GM19467 (cell line): ENCODE measurements around the gene CROCC2.
"Not testable (repeated sequence)": the region's sequence is repeated elsewhere in the genome, so short reads cannot be mapped to it uniquely, and the experiment has no call there.

Experiments used
- ATAC-seq: cut with Tn5 transposase; IDR thresholded peaks from one replicate; pipeline ENCODE4 v1.9.1; 2021; ENCODE audit warnings: mild to moderate bottlenecking, moderate library complexity; ENCODE audit not compliant: unreplicated experiment

The CROCC2 gene

DNA sequence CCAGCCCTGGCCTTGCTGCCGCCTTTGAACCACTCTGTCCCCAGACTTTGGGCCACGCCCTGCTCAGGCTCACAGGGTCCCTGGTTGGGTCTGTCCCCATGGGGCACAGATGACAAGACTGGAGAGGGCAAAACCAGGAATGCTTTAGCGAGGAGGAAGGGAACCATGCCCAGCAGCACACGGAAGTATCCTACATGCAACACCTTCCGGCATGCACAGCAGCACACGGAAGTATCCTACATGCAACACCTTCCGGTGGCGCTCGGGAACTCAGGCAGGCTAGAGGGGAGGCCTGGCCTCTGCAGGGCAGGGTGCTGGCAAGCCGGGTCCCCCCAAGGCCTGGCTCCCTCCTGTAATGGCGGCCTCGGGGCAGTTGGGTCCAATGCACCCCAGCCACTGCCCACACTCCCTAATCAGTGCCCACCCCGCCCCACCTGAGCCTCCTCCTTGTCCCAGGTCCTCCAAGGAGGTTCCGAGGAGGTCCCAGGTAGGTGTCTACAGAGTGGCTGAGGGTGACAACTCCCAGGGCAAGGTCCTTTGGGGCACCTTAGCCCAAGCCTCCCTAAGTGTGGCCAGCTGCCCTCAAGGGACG, 58.7 kb downstream of the CROCC2 start:
- no peak for ATAC-seq

DNA sequence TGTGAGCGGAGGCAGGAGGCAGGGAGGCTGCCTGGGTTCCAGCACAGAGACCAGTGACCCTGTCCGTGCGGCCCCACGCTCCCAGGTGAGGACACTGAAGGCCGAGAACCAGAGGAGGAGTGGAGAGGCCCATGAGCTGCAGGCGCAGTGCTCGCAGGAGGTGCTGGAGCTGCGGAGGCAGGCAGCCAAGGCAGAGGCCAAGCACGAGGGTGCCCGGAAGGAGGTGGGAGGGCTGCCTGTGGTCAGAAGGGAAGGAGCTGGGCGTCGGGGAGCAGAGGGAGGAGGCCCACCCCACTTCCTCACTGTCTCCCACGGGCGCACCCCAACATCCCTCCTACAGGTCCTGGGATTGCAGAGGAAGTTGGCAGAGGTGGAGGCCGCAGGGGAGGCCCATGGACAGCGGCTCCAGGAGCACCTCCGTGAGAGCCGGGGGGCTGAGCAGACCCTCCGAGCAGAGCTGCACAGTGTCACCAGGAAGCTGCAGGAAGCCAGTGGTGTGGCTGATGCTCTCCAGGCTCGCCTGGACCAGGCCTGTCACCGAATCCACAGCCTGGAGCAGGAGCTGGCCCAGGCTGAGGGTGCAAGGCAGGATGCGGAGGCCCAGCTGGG, 59.3 kb downstream of the CROCC2 start:
- no peak for ATAC-seq

DNA sequence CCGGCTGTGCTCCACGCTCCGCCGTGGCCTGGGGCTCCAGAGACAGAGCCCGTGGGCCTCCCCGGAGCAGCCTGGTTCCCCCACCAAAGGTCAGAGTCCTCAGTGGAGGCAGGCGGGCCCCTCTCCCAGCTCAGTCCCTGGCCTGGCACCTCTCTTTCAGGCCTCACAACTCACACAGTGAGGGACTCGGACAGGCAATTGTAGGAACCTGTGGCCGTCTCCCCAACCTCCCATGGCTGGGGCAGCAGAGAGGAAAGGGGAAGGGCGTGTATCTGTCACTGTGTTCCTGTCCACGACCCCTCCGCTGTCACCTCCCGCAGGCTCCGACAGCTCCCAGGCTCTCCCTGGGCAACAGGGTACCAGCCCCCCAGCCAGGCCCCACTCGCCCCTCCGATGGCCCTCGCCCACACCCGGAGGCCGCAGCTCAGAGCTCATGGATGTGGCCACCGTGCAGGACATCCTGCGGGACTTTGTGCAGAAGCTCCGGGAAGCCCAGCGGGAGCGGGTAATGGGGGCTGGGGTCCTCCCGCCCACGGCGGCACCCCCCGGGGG, 59.8 kb downstream of the CROCC2 start:
- no peak for ATAC-seq

DNA sequence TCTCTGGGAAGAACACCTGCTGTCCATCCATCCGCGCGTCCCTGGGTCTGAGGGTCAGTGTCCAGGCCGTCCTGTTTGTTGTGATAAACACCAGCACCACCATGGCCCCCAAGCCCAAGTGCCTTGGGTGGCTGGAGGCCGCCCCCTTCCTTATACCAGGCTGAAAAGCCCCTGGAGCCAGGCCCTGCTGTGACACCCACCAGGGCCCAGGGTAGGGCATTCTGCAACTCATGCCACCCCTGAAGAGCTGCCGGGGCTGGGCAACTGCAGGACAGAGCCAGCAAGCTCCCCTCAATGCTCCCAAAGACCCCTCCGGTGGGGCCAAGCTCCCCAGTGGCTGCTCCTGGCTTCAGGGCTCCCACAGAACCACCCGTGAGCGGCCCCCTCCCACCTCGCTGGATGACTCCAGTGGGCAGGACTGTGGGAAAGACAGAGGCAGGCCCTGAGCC, 60.3 kb downstream of the CROCC2 start:
- ATAC-seq: no peak

DNA sequence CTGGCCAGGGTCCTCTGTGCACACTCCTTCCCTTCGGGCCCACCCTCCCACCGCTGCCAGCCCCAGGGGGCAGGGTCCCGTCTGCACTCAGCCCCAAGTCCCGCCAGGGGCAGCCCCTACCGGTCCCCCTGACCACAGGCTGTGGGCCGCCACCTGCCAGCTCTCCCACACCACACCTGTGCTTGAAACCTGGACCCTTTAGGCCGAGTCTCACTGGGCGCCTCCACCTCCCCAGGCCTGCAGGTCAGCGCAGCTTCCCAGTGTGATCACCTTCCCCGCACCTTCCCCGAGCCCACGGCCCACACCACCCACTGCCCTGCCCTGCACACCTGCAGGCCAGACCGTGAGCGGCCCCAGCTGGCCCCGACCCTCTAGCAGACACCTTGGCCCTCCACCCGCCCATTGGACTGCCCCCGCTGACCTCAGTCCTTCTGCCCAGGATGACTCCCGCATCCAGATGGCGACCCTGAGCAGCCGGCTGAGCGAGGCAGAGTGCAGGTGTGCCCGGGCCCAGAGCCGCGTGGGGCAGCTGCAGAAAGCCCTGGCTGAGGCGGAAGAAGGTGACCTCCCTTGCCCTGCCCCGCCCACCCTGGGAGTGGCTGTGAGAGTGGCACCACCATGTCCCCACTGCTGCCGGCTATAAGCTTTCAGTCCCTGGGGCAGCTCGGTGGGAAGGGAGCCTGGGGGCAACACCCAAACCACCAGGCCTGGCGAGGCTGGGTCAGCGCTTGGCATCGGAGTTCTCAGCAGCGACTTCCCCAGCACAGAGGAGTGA, 61.0 kb downstream of the CROCC2 start:
- no peak for ATAC-seq

DNA sequence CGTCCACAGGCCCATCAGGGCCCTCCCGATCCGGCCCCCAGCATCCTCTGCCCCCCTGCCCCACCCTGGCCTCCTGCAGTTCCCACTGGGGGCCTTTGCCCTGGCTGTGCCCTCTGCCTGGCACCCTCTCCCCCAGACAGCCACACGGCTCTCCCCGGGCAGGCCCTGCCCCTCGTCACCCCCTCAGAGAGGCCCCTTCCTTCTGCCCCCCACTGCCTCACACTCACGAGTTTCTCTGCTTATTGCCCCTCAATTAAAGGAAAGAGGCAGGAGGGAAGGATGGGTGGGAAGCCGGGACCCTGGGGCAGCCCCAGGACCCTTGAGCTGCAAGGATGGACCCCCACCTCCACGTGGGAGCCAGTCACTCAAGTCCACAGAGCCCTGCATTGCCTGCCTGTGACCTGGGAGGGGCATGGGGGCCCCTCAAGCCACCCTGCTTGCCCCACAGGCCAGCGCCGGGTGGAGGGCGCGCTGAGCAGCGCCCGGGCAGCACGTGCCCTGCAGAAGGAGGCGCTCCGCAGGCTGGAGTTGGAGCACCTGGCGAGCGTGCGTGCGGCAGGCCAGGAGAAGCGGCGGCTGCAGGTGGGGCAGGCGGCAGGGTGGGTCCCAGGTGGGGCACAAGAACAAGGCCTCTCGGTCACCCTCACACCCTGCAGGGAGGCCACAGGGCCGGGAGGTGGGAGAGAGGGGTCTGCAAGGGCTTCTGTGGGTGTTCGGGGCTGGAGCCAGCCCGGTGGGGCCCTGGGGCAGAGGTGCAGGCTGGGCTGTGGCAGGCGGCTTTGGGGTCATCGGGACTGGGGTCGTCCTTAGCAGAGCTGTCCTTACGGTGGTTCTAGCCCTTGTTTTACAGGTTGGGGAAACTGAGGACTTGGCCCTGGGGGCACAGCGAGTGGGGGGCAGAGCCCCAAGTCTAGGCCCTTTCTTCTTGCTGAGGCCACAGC, 61.8 kb downstream of the CROCC2 start:
- no peak for ATAC-seq

DNA sequence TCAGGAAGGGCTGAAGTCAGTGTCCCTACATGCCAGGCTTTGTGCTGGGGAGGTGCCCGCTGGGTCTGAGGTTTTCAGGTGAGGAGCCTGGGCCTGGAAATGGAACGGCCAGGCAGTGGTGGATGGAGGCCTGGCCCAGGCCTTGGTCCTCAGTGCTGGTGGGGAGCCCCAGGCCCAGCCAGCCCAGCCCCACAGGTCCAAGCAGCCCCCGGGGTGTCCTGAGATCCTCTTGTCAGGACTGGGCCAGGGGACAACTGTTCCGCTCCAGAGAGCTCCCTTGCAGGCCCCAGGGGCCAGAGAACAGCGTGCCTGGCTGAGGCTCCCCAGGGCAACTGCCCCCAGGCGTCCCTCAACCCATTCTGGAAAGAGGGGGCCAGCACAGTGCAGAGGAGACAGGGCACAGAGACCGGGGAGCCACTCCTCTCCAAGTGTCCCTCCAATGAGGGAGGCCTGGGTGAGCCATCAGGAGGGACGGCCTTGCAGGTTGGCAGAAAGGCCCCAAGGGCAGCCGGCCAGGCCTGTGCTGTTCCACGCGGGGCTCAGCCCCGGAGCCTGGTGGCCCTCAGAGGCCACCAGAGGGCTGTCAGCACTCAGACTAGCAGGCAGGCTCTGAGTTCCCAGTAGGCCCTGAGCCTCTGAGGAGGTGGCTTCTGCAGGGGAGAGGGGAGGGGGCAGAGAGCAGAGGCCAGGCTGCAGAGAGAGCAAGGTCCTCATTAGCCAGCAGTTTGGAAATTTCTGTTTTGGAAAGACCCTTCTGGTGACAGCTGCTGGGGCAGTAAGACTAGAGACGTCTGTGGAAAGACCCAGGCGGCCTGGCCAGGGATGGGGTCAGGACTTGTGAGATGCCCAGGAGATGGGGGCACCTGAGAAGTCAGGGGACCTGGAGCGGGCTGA, 62.8 kb downstream of the CROCC2 start:
- no peak for ATAC-seq

DNA sequence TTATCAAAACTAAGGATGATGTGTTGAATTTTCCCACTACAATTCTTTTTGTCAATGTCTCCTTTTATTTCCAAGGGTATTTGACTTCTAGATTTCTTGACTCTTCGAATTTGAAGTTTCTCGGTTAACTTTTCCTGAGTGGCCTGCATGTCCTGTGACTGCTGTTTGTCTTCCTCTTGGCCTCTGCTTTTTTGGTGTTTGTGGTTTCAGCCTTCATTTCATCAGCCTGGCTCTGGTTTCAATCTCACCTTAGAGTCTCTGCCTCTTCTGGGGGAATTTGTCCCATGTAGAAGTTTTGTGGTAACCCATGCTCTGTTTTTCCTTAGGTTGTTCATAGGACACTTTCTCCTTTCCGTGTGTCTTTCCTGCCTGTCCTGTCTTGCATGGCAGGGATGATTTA, 64.0 kb downstream of the CROCC2 start:
- ATAC-seq: no peak

DNA sequence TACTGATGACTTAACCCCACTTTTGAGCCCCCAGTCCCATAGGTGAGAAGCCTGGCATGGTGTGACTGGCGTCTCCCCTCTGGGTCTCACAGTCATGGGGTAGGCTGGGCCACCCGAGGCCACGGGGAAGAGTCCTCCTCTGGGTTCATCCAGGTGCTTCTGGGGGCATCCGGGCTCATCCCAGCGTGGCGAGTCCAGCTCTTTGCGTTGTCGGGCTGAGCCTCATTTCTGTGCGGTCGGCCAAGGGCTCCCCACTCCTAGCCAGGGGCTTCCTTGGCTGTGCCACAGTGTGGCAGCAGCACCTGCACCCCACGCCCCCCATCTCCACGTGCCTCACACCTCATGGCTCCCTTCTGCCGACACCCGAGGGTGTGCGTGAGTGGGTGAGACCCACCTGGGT, 64.7 kb downstream of the CROCC2 start:
- no peak for ATAC-seq

DNA sequence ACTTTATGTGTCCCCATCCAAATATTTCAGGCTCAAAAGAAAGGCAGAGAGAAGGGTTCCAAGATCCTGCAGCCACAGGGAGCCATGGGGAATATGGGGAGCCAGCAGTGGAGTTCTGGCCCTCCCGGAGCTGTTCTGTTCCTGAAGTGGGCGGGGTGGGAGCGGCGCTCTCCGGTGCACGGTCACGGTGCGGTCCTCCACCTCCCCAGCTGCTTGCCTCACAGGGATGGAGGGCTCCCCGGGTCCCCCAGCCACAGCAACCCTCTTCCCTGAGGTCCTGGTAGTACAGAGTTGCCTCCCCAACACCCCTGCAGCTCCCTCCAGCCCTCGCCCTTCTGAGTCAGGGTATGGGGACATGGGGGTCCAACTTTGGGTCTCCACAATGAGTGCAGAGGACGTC, 66.1 kb downstream of the CROCC2 start:
- ATAC-seq: no peak

DNA sequence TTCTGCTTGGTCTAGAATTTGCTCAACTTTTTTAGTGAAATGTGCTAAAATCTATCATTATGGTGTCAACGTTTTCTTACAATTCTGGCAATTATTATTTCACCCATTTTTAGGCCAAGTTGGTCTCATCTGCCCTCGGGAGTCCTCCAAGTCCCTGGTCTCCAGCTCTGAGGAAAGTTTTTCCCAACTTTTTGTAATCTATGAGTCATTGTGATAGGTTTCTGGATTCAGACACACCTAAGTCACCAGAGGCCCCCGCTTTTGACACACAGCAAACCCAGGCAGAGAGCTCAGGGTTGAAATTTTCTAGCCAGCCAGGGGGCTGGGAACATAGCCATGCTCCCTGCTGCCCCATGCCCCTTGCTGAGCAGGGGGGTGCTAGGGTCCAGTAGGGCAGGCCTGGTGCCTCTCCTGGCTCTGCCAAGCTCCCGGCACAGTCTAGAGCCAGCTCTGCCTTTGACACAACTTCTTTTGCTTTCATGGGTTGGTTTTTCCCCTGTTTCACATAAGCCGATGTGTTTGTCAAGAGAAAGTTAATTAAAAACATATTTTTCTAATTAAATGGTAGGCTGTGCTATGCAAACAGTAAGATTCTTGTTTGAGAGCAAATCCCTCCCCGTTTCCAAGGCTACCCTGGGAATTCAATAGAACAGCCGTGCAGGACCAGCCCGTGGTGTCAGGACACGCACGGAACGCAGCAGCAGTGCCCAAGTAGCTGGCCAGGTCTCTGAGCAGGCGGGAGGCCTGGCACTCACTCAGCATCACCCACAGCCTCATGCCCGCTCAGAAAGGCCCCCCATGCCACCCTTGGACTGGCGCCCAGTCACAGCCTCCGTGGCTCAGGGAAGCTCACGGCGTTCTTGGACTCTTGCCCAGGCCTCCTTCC, 66.7 kb downstream of the CROCC2 start:
- ATAC-seq: no peak

DNA sequence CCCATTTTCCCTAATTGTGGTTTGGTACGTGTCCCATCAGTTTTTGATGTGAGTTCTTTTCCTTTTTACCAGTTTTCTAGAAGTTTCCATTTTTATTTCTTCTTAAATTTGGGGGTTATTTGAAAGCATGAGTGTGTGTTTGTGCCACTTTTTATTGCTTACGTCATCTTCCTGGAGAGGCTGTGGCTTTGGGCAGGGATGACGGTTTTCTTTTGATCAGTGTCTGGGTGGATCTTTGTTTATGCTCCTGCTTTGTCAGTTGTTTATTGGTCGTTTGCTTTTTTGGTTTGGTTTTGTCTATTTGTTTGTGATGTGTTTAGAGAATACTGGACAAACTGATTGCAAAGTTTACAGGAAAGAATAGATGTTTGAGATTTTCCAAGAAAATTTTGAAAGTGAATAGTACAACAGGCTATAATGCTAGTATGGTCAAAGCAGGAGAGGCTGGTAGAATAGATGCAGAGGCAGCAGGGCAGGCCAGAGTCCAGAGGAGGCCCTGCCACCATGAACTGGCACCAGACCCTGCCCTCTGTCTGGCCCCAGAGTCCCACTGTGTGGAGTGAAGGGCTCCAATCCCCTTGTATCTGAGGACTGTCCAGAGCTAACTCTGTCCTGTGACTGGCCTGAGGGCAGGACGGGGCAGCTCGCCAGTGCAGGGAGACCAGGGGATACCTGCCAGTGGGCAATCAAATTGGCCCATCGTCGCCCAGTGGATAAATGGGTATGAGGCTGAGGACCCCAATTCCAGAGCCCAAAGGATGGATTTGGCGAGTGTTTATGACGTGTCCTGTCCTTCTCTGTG, 68.8 kb downstream of the CROCC2 start:
- no peak for ATAC-seq

DNA sequence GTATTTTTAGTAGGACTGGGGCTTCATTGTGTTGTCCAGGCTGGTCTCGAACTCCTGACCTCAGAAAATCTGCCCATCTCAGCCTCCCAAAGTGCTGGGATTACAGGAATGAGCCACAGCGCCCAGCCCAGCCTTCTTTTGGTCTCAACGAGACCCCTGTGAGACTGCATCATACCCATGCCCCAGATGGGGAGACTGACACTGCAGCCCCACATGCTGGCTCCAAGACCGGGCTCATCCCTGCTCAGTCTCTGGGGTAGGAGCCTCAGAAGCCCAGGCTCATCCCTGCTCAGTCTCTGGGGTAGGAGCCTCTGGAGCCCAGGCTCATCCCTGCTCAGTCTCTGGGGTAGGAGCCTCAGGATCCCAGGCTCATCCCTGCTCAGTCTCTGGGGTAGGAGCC, 69.8 kb downstream of the CROCC2 start:
- not testable (repeated sequence) for ATAC-seq

DNA sequence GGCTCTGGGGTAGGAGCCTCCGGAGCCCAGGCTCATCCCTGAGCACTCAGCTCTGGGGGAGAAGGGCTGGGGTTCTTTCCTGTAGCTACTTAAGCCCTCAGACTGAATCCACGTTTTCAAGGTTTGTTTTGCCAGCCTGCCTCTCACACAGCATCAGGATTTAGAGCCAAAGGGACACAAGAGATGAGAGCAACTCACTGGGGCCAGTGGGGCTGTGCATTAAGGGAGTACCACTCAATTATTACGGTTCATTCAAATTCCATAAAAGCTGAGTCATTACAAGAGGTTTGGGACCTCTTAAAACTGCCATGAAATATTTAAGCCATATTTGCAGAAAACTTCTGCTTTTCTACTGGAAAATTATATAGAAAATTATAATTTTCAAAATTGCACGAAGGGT, 75.1 kb downstream of the CROCC2 start:
- no peak for ATAC-seq

DNA sequence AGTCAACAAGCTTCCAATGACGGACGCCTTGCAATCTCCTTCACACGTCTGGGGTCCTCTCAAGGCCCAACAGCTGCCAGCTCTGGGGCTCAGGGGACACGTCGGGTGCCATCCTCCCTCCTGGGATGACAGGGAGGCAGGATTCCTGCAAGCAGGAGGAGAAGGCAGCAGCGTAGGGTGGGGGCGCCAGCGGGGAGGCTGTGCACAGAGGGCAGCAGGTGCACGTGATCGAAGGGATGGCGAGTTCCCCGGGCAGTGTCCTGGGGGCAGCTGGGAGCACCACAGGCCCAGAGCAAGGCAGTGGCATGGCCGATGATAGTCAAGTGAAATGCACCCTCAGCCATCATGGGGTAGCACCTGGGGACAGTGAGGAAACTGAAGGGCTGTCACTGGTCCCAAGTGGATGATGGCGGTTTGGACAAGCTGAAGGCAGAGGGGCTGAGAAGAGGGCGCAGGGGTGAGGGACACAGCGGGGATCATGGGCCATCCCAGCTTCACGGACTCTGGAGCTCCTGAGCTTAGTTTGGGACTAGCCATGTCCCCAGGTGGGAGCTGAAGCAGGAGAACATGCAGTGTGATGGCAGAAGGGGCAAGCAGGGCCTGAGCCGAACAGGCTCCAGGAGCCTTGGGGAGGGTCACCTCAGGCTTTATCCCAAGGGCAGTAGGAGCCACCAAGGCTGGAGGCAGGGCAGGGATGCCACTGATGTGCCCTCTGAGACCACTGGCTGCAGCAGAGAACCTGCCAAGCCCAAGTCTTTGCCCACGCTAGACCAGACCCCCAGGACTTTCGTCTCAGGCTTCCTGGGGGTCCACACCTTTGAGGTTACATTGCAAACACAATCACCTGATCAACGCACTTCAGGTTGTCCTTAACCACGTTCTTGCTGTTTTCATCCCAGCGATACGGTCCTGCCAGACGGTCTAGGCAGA, 76.0 kb downstream of the CROCC2 start:
- ATAC-seq: no peak

DNA sequence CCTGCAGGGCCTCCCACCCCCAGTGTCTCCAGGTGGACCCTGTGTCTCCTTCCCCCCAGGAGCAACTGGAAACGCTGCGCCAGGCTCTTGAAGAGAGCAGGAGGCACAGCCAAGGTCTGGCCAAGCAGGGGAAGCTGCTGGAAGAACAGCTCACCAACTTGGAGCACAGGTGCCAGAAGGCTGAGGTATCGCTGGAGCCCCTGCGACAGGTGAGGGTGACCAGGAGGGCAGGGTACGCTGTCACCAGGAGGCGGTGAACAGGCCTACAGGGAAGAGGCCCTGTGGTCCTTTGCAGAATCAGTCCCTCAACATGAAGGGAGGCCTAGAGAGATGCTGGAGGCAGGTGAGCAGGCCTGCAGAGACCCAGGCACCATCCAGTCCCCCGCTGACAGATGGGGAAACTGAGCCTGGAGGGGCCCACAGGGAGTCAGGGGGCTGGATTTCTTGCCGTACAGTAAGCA, 76.7 kb downstream of the CROCC2 start:
- ATAC-seq: no peak
